NCI-H2171 treated with DMSO at 0.1 percent for 48 hours (cell line): ENCODE data around the gene PPM1F.
"Not testable (repeated sequence)": the region's sequence is repeated elsewhere in the genome, so short reads cannot be mapped to it uniquely, and the experiment has no call there.

Experiments used
- DNase-seq: peaks from one replicate; lab custom pipeline; 2025; lab: John Stamatoyannopoulos, UW

PPM1F gene

DNA sequence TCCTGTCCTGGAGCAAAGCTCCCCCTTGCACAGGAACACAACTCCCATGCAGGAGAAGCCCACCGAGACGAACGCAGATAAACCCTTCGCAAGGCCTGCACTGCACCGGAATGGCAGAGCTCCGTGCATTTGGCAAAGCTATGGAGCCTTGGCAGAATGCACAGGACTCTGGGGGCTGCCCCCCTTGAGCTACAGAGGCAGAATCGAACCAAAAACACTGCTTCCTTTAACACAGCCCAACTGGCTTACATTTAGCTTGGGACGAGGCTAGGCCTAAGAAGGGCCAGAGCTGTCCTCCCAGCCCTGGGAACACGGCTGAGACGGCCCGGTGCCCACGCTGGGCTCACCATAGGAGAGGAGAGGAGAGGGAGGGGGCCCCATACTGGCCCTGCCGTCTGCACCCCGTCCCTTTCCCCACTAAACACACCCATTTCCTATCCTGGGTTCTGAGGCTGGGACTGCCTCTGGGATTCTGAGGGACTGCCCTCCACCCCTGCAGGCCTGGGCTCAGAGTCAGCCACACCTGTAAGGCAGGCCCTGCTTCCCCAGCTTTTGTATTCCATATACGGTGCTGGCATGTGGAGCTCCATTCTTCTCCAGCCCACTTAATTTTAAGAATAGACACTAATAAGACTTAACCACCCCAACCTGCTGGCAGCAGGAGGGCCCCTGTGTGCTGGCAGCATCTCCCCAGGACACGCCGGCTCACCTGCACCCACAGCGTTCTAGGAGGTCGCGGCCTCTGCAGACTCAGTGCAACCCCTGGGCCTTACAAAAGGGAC is 32.9 kb downstream of the PPM1F start:
- DNase-seq = no peak

GRCh38 chr22:21918466-21919185 is 34.0 kb downstream of the PPM1F start:
- DNase-seq = no peak

- DNase-seq = no peak
These were observed 34.7 kb downstream of the PPM1F start for GRCh38 chr22:21917959-21918261.

GRCh38 chr22:21917181-21917958 is 35.3 kb downstream of the PPM1F start:
- no peak for DNase-seq

DNA sequence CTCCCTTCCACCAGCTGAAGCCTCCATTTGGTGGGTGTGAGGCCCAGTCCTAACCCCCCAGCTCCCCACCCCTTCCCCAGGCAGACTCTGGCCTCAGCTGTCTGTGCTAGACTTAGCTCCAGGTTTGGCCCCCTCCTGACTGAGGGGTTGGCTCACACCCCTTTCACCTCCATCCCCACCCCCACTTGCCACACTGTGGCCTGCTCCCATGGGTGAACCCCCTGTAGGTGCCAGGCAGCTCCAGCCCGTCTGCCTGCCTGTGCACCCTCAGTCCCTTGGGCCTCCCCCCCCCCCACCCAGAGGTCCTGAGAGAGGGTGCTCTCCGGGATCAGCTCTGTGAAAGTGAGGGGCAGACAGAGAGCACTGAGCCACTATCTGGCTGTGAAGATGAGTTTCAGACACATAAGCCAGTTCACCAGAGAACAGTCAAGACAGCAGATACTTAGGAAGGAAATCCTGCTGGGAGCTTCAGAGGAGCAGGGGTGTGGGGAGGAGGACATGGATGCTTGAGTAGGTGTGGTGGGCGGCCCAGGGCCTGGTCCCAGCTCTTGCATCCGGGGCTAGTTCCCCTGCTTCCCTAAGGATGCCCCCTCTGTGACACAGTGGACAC is 36.2 kb downstream of the PPM1F start:
- DNase-seq = no peak

DNA sequence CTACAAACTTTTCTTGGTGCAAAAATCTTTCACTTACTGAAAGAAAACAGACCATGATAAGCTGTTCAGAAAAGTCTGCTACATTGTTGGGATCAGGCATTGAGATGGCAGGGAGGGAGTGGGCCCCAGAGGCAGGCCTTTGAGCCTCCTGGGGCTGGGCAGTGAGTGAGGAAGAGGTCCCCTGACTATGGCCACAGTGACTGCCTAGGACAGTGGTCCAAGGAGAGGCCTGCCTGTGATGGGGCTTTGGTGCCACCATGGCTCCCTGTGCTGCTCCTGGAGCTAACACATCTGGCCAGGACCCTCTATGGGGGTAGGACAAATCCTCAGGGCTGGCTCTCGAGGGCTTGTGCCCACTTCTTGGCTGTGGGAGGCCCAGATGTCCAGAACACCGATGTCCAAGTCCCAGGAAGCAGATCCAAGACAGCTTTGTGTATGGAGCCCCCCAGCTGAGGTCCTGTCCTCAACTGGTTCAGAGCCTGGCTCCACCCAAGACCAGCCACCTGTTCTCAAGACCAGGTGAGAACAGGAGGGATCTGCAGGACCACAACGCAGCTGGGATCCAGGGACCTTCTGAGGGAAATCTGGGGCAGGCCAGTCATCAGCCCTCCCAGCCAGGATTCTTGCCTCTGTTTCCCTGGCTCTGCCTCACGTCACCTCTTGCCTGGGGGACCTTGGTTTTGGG is 36.9 kb downstream of the PPM1F start:
- DNase-seq = no peak

DNA sequence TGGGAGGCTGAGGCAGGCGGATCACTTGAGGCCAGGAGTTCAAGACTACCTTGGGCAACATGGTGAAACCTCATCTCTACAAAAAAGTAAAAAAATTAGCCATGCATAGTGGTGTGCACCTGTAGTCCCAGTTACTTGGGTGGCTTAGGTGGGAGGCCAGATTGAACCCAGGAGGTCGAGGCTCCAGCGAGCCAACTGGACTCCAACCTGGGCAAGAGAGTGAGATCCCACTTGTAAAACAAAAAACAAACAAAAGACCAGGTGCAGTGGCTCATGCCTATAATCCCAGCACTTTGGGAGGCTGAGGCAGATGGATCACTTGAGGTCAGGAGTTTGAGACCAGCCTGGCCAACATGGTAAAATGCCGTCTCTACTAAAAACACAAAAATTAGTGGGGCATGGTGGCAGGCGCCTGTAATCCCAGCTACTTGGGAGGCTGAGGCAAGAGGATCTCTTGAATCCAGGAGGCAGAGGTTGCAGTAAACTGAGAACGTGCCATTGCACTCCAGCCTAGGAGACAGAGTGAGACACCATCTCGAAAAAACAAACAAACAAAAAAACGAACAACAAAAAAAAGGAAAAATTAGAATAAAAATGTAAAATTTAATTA is 38.5 kb downstream of the PPM1F start:
- DNase-seq = not testable (repeated sequence)

DNA sequence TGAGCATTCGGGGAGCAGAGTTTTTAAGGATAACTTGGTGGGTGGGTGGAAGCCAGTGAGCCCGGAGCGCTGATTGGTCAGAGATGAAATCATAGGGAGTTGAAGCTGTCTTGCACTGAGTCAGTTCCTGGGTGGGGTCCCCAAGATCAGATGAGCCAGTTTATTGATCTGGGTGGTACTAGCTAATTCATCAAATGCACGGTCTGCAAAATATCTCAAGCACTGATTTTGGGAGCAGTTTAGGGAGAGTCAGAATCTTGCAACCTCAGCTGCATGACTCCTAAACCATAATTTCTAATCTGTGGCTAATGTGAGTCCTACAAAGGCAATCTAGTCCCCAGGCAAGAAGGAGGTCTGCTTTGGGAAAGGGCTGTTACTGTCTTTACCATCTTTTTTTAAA is 42.3 kb downstream of the PPM1F start:
- not testable (repeated sequence) for DNase-seq

DNA sequence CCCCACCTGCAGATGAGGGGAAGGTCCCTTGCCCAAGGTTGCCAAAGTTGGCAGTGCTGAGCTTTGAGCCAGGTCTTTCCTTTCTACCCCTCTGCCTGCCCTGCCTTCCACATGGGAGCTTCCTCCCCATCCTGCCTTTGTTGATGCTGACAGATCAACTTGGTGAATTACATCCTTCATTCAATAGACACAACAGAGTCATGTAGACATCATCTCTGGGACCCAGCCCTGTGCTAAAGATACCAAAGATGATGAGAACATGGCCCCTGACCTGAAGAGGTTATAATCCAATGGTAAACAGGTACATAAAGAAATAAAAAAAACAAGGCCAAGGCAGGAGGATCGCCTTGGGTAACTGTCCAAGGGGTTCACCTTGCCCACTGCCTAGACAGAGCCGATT is 42.8 kb downstream of the PPM1F start:
- no peak for DNase-seq

- DNase-seq = no peak
These were observed 44.8 kb downstream of the PPM1F start for GRCh38 chr22:21907638-21908522.

DNA sequence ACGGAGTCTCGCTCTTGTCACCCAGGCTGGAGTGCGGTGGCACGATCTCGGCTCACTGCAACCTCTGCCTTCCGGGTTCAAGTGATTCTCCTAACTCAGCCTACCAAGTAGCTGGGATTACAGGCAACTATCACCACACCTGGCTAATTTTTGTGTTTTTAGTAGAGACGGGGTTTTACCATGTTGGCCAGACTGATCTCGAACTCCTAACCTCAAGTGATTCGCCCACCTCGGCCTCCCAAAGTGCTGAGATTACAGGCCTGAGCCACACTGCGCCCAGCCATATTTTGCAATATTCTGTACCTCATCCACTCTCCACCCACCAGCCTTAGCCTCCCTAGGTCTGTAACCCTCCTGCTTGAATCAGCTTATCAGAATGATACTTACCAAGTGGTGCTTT is 47.4 kb downstream of the PPM1F start:
- not testable (repeated sequence) for DNase-seq

GRCh38 chr22:21904250-21904789 is 48.3 kb downstream of the PPM1F start:
- no peak for DNase-seq

- DNase-seq = no peak
These were observed 49.4 kb downstream of the PPM1F start for GRCh38 chr22:21903283-21903682.

- no peak for DNase-seq
These were observed 50.2 kb downstream of the PPM1F start for GRCh38 chr22:21902296-21903087.

DNA sequence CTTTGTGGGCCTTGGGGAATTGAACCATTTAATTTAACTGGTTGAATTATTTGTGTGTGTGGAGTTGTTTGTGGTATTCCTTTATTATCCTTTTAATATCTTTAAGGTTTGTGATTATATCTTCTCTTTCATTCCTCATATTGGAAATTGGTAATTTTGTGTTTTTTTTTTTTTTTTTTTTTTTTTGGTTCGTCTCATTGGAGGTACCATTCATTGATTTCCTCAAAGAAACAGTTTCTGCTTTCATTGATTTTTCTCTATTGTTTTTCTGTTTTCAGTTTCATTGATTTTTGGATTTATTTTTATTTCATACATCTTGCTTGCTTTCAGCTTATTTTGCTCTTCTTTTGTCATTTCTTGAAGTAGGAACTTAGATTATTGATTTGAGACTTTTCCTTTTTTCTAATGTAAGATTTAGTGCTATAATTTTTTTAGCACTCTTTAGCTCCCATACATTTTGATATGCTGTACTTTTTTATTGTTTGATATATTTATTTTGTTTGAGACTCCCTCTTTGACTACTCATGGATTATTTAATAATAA is 54.2 kb downstream of the PPM1F start:
- no peak for DNase-seq

DNA sequence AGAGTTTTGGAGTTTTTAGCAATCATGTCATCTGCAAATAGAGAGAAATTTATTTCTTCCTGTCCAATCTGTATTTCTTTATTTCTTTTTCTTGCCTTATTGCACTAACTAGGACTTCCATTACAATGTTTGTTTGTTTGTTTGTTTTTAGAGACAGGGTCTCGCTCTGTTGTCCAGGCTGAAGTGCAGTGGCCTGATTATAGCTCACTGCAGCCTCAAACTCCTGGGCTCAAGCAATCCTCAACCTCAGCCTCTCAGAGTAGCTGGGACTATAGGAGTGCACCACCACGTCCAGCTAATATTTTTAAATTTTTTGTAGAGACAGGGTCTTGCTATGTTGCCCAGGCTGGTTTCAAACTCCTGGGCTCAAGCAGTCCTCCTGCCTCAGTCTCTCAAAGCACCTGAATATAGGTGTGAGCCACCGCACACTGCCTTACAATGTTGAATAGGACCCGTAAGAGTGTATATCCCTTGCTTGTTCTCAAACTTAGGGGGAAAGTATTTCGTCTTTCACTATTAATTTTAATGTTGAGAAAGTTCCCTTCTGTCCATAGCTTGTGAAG is 55.6 kb downstream of the PPM1F start:
- no peak for DNase-seq

GRCh38 chr22:21896275-21896674 is 56.4 kb downstream of the PPM1F start:
- DNase-seq = not testable (repeated sequence)

DNA sequence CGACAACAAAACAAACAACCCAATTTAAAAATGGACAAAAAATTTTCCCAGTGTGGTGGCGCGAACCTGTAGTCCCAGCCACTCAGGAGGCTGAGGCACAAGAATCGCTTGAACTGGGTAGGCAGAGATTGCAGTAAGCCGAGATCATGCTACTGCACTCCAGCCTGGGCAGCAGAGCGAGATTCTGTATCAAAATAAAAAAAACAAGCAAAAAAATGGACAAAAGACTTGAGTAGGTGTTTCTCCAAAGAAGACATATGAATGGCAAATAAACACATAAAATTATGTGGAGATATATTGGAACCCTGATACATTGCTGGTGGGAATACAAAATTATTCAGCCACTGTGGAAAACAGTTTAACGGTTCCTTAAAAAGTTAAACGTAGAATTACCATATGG is 57.8 kb downstream of the PPM1F start:
- DNase-seq = no peak
